T-helper 17 cell (primary cell): ENCODE data around the gene MYH13. TPM values are rescaled to one million over a fixed set of nuclear protein-coding genes. Genes with fewer than 3 reads are reported as not detected.

Source experiments
- ATAC-seq: fragments of 150-1000 bp; cut with Tn5 transposase; 2 replicates; pipeline ENCODE4 v1.10.0; 2021; ENCODE audit warnings: mild to moderate bottlenecking, moderate library complexity
- DNase-seq, 3 donors: peaks; one replicate each; pipeline versions ENCODE4 v3.0.0 to v3.0.0-alpha.2; 2020 to 2021
- H3K9me3 ChIP-seq: one replicate; pipeline ENCODE4 v1.7.0; 2013; ENCODE audit warnings: low read length, mild to moderate bottlenecking; ENCODE audit not compliant: control insufficient read depth, poor library complexity, severe bottlenecking
- H3K27ac Mint-ChIP-seq: one replicate; pipeline ENCODE4 v1.8.0; 2022; ENCODE audit warnings: mild to moderate bottlenecking, moderate library complexity, mixed read lengths
- H3K27me3 Mint-ChIP-seq: one replicate; pipeline ENCODE4 v1.8.0; 2022; ENCODE audit warnings: mixed read lengths
- H3K36me3 Mint-ChIP-seq: one replicate; pipeline ENCODE4 v1.8.0; 2022; ENCODE audit warnings: low read depth, mixed read lengths
- H3K4me1 Mint-ChIP-seq: one replicate; pipeline ENCODE4 v1.8.0; 2022; ENCODE audit warnings: mild to moderate bottlenecking, mixed read lengths
- H3K4me3 Mint-ChIP-seq: one replicate; pipeline ENCODE4 v1.8.0; 2022; ENCODE audit warnings: mild to moderate bottlenecking, moderate library complexity, mixed read lengths
- total RNA-seq, 4 donors: library from RNA in 2 of 4; stranded (reverse) in 2 of 4; gene quantifications; one replicate each; pipeline ENCODE4 v1.2.3 and lab custom pipeline; 2022 to 2026

Gene MYH13
- total RNA-seq, 2 donors from 2014 or later, result not detected

DNA sequence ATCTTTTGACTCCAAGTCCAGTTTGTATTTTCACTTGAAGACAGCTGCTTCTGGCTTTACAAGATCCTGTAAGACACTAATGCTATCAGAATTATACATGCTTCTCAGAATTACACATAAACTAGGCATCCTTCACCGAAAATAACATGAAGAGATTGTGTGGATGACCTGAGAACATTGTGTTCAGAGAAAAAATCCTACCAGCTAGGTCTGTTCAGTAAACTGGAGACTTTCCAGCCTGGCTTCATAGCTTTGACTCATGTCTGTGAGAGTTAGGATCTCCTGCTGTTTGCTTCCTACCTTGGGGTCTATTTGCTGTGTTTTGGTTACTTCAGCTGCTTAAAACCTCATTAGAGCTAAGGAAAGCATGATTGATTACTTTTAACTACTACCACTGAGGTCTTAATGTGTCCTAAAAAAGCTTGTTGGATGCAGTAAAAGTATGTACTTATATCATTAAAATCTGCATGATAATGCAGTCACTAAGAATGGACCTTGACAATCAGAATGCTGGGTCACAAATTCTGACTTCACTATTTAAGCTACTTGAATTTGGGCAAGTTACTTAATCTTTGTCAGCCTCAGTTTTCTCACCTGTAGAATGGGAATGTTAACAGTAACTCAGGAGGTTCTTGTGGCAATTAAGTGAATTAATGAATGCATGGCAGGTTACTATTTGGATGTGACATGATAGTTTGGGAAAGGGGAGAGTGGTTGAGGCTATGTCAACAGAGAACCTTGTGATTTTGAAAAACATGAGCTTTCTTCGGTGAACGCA lies 8.0 kb upstream of the MYH13 start:
- no peaks in the 10 kb centered on the region for H3K27me3 Mint-ChIP-seq
- no peak for ATAC-seq

DNA sequence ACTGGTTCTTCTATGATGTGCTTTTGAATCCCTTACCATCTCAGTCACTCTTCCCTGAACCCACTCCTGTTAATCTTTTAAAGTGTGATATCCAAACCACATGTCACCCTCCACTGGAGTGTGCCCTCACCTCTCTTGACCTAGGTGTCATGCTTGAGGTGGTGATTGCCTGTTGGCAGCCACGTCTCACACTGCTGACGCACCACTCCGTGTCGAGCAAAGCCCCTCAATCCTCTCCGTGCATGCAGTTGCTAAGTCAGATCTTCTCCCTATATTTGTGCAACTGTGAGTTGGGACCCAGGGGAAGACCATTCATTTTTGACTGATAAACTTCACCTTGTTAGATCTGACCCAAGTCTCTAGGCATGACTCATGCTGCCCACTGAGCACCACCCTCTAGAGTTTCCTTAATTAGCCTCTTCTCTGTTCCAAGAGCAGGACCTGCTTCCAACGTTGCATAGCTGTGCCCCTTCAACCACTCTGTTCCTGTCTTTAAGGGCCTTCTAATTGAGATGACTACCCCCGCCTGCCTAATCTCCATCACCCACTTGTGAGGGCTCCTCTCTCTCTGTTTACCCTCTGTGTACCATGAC lies 2.7 kb downstream of the MYH13 start:
- H3K36me3 Mint-ChIP-seq, result no peaks in the 10 kb centered on the region
- DNase-seq (no peak), ATAC-seq (no peak)
- H3K9me3 ChIP-seq, result no peaks in the 10 kb centered on the region
- no peak overlapping the region for H3K4me3 Mint-ChIP-seq
- peaks cover 11% of the 10 kb centered on the region for H3K27me3 Mint-ChIP-seq
- no peak overlapping the region for H3K27ac Mint-ChIP-seq
- no peaks in the 10 kb centered on the region for H3K4me1 Mint-ChIP-seq

More for the DNA sequence above, 8.0 kb upstream of the MYH13 start:
- no peak overlapping the region for H3K27ac Mint-ChIP-seq
- no peak for DNase-seq
- H3K4me1 Mint-ChIP-seq, result no peaks in the 10 kb centered on the region
- no peaks in the 10 kb centered on the region for H3K36me3 Mint-ChIP-seq
- no peaks in the 10 kb centered on the region for H3K9me3 ChIP-seq
- H3K4me3 Mint-ChIP-seq, result no peak overlapping the region

DNA sequence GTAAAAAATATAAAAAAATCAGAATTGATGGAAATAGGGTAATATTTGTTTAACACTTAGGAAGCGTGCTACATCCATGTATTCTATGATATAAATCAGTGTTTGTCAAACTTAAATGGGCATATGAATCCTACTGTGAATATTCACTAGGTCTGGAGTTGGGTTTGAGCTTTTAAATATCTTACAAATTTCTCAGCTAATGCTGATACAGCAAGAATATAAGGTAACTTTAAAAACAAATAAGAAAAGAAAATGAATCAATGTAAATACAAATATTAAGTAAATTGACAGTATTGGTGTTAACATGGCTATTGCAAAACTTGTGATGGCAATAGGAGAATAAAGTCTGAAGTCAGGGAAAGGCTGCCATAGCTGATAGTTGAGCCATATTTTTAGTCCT lies 3.6 kb downstream of the MYH13 start:
- H3K27ac Mint-ChIP-seq, result no peak overlapping the region
- no peak for DNase-seq
- no peak for ATAC-seq
- H3K4me3 Mint-ChIP-seq, result no peak overlapping the region
- peaks cover 11% of the 10 kb centered on the region for H3K27me3 Mint-ChIP-seq
- H3K4me1 Mint-ChIP-seq, result no peaks in the 10 kb centered on the region
- no peaks in the 10 kb centered on the region for H3K9me3 ChIP-seq
- no peaks in the 10 kb centered on the region for H3K36me3 Mint-ChIP-seq

DNA sequence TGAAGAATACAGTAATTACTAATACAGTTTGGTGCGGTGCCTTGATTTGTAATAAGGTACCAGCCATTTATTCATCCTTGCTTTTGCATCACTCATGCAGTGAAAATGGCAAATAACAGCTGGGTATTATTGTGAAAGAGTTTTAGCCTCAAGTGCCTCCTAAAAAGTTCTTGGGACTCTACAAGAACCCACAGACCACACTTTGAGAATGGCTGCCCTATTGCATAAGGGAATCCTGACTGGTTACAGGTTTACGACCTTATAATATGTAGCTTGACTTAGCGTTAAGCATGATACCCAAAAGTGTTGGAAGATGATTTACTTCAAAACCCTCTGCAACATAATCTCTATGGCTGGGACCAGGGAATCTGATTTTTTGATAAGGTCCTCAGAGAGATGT lies 4.2 kb downstream of the MYH13 start:
- peaks cover 6% of the 10 kb centered on the region for H3K27me3 Mint-ChIP-seq
- H3K9me3 ChIP-seq, result no peaks in the 10 kb centered on the region
- no peak overlapping the region for H3K27ac Mint-ChIP-seq
- no peak for DNase-seq
- ATAC-seq, result no peak
- no peaks in the 10 kb centered on the region for H3K4me1 Mint-ChIP-seq
- H3K36me3 Mint-ChIP-seq, result no peaks in the 10 kb centered on the region
- no peak overlapping the region for H3K4me3 Mint-ChIP-seq

DNA sequence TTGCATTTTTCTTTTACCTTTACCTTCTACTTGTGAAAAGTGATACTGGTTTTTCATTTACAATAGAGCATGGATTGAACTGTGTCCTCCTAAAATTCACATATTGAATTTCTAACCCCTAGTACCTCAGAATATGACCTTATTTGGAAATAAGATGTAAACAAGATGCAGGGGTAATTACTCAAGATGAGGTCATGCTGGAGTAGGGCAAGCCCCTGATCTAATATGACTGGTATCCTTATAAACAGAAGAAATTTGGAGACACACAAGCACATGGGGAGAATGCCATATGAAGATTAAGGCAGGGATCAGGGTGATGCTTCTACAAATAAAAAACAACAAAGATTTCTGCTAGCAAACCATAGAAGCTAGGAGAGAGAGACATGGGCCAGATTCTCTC lies 12.2 kb downstream of the MYH13 start:
- Mint-ChIP-seq H3K36me3 (no peaks in the 10 kb centered on the region), H3K4me1 (no peaks in the 10 kb centered on the region), H3K4me3 (no peak overlapping the region), H3K27ac (no peak overlapping the region), H3K27me3 (no peaks in the 10 kb centered on the region)
- DNase-seq, result no peak
- no peak for ATAC-seq
- H3K9me3 ChIP-seq, result no peaks in the 10 kb centered on the region

DNA sequence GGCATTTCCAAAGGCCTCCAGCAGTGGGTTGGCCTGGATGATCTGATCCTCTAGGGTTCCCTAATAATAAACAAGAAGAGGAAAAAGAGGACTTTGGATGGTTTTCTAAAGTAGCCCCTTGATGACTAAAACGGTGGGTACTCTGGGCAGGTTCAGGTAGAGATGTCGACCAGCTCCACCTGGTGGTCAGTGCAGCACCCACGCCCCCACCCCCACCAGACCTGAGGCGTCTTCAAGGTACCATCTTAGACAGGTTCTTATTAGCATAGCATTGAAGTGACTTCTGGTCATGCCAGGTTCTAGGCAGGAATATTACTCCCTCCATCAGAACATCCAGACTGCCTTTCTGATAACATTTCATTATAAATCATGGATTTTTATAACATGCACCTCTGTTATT lies 15.0 kb downstream of the MYH13 start:
- Mint-ChIP-seq H3K36me3 (no peaks in the 10 kb centered on the region), H3K4me3 (no peak overlapping the region), H3K27ac (no peak overlapping the region), H3K27me3 (no peaks in the 10 kb centered on the region), H3K4me1 (no peaks in the 10 kb centered on the region)
- H3K9me3 ChIP-seq, result no peaks in the 10 kb centered on the region
- ATAC-seq (no peak), DNase-seq (no peak)

DNA sequence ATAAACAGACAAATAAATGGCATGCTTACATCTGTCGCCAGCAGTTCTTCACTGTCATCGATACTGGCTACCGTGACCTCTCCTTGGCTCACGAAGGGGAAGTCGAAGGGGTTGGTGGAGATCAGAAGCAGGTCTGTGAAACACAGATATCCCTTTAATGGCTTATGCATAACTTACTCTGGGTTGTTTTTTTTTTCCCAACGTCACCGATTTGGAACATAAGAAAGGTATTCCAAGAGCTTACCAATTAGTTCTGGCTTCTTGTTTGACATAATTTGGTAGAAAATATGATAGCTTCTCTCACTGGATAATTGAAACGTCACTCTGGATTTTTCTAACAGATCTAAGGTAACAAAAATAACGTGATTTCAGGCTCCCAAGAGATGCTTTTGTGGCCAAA lies 18.2 kb downstream of the MYH13 start:
- no peaks in the 10 kb centered on the region for H3K9me3 ChIP-seq
- no peak for DNase-seq
- Mint-ChIP-seq H3K36me3 (no peaks in the 10 kb centered on the region), H3K27me3 (no peaks in the 10 kb centered on the region), H3K4me3 (no peak overlapping the region), H3K4me1 (no peaks in the 10 kb centered on the region), H3K27ac (no peak overlapping the region)
- no peak for ATAC-seq

DNA sequence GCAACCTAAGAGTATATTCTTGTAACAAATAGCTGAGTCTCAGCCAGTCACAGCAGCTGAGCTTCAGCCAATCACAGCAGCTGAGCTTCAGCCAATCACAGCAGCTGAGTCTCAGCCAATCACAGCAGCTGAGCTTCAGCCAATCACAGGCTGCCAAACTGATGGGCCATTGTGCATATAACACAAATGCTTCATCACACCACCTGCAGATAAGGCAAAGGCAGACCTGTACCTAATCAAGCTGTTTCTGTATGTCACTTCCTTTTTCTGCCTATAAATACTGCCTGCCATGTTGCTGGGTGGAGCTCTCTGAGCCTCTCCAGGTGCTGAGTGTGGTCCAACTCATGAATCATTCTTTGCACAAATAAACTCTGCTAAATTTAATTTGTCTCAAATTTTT lies 19.9 kb downstream of the MYH13 start:
- DNase-seq (no peak), ATAC-seq (no peak)
- Mint-ChIP-seq H3K4me3 (no peak overlapping the region), H3K27me3 (peaks cover 4% of the 10 kb centered on the region), H3K4me1 (no peaks in the 10 kb centered on the region), H3K27ac (no peak overlapping the region), H3K36me3 (no peaks in the 10 kb centered on the region)
- no peaks in the 10 kb centered on the region for H3K9me3 ChIP-seq

DNA sequence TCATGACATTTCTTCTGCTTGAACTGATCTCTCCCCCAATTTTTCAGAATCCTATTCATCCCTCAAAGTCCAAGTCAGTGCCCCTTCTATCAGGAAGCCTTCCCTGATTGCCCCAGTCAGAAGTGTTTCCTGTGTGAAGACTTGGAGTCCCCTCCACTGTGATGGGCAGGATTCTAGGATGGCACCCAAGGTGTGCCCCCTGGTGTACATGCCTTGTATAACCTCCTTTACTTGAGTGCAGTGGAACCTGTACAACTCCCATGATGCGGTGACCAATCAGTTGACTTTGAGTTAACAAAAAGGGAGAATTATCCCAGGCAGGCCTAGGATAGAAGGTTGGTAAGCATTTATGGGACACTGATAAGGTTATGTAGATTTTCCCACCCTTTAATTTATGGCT lies 23.4 kb downstream of the MYH13 start:
- DNase-seq, result no peak
- H3K9me3 ChIP-seq, result no peaks in the 10 kb centered on the region
- Mint-ChIP-seq H3K4me1 (no peaks in the 10 kb centered on the region), H3K27ac (no peak overlapping the region), H3K27me3 (peaks cover 4% of the 10 kb centered on the region), H3K4me3 (no peak overlapping the region), H3K36me3 (no peaks in the 10 kb centered on the region)
- no peak for ATAC-seq

DNA sequence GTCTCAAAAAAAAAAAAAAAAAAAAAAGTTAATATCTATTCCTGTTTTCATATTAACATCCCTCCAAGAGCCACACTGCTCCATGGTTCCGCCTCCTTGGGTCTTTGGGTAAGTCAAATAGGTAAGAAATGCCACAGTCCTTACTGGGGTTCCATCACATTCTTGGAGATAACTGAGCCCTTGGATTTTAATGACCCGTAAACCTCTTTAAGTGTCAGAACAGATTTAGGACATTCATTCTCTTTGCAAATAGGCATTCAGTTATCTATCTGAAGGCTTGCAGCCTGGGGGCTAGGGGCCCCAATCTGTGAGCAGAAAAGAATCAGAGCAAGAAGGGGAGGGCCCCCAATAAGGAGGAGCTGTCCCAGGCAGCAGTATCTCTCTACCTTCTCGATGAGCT lies 28.0 kb downstream of the MYH13 start:
- no peaks in the 10 kb centered on the region for H3K4me1 Mint-ChIP-seq
- DNase-seq (no peak), ATAC-seq (no peak)
- H3K36me3 Mint-ChIP-seq, result no peaks in the 10 kb centered on the region
- no peaks in the 10 kb centered on the region for H3K9me3 ChIP-seq
- H3K27ac Mint-ChIP-seq, result no peak overlapping the region
- peaks cover 4% of the 10 kb centered on the region for H3K27me3 Mint-ChIP-seq
- H3K4me3 Mint-ChIP-seq, result no peak overlapping the region

DNA sequence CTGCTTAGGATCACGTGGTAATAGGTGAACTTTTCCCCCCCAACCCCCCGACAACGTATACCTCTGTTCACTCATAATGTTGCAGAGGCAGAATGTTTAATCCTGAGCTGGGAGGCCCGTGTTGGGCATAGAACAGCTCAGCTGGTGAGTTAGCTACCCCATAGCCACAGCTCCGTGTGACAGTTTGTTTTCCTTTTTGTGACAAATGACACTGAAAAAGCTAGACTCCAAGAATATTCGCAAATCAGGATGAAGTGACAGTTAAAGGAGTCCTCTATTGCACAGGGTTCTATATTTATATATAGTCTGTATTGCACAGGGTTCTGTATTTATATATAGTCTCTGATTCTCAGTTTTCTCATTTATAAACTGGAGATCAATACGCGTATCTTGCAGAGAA lies 33.8 kb downstream of the MYH13 start:
- H3K9me3 ChIP-seq, result no peaks in the 10 kb centered on the region
- Mint-ChIP-seq H3K27me3 (no peaks in the 10 kb centered on the region), H3K36me3 (no peaks in the 10 kb centered on the region), H3K4me3 (no peak overlapping the region), H3K4me1 (no peaks in the 10 kb centered on the region), H3K27ac (no peak overlapping the region)
- no peak for ATAC-seq
- no peak for DNase-seq

DNA sequence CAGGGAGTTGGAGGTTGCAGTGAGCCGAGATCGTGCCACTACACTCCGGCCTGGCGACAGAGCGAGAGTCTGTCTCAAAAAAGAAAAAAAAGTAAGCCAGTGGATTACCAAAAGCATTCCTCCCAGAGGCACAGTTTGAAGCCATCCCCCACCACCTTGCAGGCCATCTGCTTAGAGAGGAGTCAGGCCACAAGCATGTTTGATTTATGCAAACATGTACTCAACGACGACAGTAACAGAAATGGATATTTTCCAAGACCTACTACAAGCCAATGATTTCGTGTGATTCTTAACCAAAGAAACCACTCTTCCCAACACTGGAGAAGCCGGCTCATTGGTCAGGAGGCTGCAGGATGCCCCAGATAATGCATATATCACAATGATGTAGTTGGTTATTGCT lies 34.8 kb downstream of the MYH13 start:
- ATAC-seq (no peak), DNase-seq (no peak)
- H3K4me1 Mint-ChIP-seq, result no peaks in the 10 kb centered on the region

DNA sequence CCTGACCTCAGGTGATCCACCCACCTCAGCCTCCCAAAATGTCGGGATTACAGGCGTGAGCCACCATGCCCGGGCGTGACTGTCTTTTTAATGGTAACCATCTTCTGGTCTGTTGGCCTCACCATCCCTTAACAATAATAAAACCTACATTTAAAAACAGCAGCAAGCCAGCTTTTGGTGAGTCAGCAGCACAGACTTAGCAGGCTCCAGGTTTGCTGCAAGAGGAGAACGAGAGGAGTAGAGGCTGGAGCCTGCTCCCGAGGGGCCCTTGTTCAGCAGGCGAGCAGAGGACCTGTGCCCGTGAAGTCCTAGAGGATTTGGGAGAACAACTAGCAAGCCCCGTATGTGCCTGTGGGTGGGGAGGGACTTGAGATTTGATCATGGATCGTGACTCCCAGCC lies 35.7 kb downstream of the MYH13 start:
- no peak for ATAC-seq
- no peaks in the 10 kb centered on the region for H3K27me3 Mint-ChIP-seq
- no peaks in the 10 kb centered on the region for H3K4me1 Mint-ChIP-seq
- H3K27ac Mint-ChIP-seq, result no peak overlapping the region
- no peaks in the 10 kb centered on the region for H3K36me3 Mint-ChIP-seq
- no peak overlapping the region for H3K4me3 Mint-ChIP-seq
- no peak for DNase-seq
- H3K9me3 ChIP-seq, result no peaks in the 10 kb centered on the region

More for the DNA sequence above, 34.8 kb downstream of the MYH13 start:
- Mint-ChIP-seq H3K27ac (no peak overlapping the region), H3K27me3 (no peaks in the 10 kb centered on the region), H3K36me3 (no peaks in the 10 kb centered on the region), H3K4me3 (no peak overlapping the region)
- H3K9me3 ChIP-seq, result no peaks in the 10 kb centered on the region

DNA sequence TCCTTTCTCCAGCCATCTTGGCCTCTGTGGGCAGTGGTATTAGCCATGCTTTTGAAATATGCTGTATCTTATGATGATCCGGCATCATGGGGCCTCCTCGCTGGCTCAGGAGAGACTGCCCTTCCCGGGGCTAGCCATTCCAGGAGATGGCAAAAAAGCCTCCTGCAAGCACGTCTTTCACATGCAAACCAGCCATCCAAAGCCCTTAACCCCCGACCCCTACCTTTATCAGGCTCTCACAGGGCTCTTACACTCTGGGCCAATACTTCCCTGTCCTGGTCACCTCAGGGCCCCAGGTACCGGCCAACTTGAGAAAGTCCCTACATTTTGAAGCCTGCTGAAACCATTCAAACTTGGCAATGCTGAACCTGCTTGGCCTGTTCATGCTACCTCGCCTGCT lies 36.4 kb downstream of the MYH13 start:
- H3K9me3 ChIP-seq, result no peaks in the 10 kb centered on the region
- no peaks in the 10 kb centered on the region for H3K27me3 Mint-ChIP-seq
- H3K4me1 Mint-ChIP-seq, result no peaks in the 10 kb centered on the region
- H3K4me3 Mint-ChIP-seq, result no peak overlapping the region
- ATAC-seq (no peak), DNase-seq (no peak)
- no peaks in the 10 kb centered on the region for H3K36me3 Mint-ChIP-seq
- no peak overlapping the region for H3K27ac Mint-ChIP-seq
